HT1080 (cell line): Measurements from ENCODE around the gene SMPD3. TPM values are rescaled to one million over a fixed set of nuclear protein-coding genes. Genes with fewer than 3 reads are reported as not detected.

Source experiments
- DNase-seq: peaks from one replicate; pipeline ENCODE4 v3.0.0-alpha.2; 2015; ENCODE audit warnings: low read depth
- total RNA-seq: library from RNA; depleted of rRNA; stranded (reverse); fragments of >200 nt; shearing (Covaris generic); gene quantifications from 2 replicates; pipeline ENCODE4 v1.2.3, GENCODE V29; 2014

Gene SMPD3
- total RNA-seq, 1 experiment from 2014 or later = 0.31 TPM

DNA sequence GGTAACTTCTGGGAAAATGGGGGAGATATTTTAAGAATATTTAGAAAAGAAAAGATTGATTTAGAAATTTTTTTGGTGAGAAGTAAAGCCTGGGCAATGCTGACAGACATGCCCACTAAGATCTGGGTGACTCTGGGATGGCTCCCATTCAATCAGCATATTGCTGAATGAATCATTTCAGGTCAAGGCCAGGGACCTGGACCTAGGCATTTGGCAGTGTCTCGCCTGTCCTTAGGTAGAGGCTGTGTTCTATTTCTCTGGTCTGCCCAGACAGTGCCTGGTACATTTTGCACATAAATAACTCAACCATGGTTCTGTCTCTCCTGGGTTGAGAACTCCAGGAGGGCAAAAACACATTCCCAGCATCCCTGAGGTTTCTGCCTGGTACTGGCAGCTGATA, 39.9 kb downstream of the SMPD3 start:
- no peak for DNase-seq

DNA sequence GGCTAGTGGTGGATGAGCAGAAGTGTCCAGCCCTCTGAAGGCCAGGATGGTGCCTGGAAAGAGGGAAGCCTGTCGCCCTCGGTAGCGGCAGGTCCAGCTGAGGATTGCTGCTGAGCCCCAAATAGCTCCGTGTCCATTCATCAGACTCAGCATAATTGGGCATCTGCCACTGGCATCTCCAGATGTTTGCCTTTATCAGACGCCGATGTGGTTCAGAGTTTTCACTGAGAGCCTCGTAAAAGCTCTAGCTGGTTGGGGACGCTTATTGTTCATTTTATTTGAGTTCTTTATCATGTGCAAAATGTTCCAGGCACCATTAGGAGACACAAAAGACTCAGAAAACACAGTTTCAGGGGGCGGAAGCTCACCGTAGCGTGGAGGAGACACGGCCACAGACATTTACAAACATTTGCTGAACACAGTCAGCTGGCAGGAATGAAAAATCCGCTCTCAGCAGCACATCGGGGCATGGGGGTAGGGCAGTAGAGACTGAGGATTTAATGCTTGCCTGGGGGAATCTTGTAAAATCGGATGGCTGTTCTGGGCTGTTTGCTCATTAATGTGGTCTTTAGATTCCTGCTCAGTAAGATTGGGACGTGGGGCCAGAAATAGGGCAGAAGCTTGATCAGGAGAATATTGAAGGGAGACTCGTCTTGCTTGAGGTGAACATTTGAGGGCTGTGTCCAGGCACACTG, 41.7 kb downstream of the SMPD3 start:
- DNase-seq = no peak

DNA sequence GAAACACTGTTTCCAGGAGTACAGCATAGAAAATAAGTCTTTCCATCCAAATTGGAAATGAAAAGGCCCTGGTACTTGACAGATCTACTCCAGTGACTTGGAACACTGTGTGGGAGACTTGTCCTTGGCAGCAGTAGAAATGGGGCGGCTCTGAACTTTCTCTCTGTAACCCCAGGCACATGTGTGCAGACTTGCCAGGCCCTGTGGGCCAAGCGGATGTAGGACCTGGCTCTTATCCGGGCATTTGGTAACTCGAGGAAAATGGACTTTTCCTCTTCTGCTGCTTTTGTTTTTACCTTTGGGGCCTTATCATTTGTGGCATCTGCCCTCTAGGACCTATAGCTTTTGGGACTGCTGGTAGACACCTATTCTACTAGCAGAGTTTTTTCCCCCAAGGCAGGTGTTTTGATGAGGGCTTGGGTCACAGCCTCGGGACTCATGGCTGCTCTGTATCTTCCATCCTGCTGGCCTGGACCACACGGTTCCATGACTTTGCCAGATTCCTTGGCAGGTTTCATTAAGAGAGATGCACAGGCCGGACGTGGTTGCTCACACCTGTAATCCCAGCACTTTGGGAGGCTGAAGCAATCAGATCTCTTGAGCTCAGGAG, 43.5 kb downstream of the SMPD3 start:
- no peak for DNase-seq

DNA sequence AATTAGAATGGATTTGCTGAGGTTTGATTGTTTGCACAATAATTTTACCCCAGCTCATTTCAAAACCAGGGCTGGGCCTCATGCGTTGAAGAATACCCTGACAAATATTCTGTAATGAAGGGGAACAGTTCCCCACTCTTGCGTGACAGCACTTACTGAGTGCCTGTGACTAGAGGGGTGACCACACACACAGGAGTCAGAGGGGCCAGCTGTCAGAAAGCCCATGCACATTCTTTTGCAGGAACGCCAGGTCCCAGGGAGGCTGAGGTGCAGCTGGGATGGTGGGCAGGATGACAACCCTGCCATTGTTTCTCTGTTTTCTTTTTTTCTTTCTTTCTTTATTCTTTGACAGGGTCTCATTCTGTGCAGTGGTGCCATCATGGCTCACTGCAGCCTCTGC, 44.6 kb downstream of the SMPD3 start:
- DNase-seq = no peak

DNA sequence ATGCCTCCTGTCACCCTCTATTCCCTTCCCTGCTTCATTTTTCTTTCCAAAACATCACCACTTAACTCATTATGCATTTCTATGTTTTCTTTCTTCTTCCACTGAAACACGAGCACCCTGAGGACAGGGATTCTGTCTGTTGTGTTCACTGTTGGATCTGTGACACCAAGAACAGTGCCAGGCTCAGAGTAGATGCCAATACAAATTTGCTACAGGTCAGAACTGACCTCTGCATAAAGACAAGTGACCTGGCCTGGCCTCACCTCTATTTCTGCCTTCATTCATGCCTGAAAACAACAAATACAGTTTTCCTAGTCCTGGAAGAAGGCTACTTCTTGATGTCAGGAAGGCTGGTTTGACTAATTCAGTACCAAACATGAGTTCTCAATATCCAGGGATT, 45.1 kb downstream of the SMPD3 start:
- no peak for DNase-seq

DNA sequence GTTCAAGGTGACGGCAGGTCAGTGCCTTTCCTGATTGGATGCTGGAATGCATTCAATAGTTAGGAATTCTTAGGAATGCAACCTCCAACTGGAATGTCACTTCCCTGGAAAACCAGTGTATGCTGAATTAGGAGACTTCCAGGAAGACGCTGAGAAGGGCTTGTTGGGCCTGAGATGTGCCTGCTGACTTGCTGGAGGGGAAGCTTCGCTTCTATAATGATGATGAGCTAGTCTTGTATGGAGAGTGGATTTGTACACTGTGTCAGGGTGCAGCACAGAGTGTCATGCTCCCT, 45.6 kb downstream of the SMPD3 start:
- no peak for DNase-seq

DNA sequence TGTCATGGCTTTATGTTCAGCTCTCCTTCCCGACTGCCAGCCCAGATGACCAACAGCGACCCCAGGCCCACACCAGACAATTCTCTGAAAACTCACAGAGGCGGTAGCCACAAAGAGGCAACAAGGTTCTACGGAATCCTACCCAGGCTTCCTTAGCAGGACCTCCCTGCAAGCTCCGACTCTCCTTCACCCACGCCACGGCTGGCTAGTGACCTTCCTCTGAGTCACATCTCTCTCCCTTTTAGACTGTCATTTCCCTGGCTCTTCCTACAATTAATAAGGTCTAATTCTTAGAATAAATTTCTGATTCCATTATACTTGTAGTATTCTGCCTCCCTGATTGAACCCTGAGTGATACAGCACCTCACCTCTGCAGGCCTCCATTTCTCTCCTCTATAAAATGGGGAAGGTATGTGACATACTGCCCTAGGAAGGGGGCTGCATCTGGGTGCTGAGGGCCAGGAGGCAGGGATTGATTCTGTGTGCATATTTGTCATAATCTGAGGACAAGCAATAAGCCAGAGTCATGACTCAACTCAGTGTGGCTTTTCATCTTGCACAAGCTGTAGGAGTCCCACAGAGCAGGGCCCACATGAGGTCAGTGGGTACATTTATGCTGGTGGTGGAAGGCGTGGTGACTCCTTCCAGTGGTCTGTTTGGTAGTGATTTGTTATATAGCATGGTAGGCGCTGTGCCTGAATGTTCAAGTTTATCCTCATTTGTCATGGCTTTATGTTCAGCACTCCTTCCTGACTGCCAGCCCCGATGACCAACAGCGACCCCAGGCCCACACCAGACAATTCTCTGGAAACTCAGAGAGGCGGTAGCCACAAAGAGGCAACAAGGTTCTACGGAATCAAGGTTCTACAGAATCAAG, 46.2 kb downstream of the SMPD3 start:
- peak; percentile 51 for DNase-seq

DNA sequence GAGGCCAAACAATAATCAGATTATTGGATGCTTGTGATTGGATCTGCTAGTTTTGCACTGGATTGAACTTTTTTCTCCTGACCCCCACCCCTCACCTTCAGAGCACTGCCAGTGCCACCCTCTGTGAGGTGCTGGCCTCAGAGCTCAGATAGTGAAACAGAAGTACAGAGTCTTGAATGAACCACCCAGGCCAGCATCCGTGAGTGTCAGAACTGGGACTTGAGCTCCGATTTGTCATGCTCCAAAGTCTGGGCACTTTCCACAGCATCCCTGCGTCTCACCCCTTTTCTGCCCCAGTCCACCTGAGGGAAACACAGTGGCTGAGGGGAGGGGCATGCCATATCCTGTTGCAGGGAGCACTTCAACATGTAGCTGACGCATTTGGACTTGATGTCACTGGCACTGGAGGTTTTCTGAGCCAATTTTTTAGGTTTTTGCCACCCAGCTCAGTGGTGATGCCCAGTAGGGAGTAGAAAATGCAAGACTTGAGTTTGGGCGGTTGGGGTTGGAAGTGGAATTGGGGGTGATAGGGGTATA, 47.3 kb downstream of the SMPD3 start:
- DNase-seq = no peak

DNA sequence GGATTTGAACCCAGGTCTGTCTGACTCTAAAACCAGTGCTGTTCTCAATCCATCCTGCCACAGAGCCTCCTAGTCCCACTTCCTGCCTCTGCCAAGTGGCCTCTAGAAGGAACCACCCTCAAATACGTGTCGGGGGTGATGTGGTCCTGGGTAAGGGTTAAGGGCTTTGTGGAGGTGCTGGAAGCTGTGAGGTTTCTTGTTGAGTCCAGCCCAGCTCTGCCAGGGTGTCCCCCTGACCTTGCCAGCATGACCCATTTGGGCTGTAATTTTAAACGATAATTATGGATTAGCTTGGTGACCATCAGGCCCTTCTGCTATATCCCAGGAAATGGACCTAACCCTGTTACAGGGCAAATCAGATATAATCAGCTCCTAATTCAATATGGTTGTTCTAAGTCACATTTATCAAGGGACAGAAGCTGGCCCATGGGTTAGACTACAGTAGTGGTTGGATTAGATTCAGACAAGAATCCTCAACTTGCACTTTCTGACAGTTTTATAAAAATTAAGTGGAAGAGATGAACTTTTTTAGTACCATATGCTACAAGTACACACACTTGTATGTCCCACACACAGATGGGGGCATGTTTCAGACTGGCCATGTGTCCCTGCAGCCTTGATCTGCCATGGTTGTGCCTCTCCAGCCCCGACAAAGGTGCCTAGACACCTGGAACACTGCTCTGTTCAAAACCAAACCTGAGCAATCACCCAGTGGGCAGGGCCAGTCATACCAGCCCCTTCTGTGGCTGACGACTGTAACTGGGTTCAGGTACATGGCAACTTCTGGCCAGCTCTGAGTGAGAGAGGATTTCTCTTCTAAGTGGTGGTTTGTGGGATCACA, 48.0 kb downstream of the SMPD3 start:
- DNase-seq = no peak

DNA sequence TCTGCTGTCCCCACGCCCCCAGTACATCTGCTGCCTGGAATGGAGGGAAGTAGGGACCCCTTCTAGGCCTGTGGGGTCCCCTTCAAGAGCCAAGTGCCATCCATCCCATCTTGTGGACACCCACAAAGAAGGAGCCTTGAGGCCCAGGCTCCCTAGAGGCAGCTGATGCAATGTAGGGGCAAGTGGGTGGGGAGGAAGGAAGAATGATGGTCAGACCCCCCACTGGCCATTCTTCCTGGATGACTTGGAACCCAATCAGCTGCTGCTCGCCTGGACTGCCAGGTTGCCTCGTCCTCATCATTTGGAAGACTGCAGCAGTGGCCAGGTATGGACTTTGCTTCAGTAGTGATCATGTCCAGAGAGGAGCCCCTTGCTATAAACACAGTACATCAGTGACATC, 48.9 kb downstream of the SMPD3 start:
- DNase-seq = peak; percentile 10

DNA sequence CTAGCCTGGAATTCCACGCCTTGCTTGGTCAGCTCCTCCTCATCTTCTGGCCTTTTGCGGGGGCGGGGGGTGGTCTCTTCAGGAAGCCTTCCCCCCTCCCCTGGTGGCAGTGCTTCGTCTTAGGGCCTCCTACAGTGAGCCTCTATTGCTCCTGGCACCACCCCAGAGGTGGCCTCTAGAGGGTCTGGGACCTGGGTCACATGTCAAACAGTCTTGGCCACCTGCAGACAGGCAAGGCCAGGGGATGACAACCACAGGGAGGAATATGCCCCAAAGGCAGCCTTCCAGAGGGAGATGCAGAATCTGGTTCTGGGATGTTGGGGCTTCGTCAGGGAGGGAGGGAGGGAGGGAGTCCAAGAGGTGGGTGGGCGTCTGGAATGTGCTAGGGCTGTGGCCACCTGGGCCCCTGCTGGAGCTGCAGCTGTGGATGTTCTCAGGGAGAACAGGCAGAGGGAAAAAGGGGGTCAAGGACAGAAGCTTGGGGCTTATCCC, 50.6 kb downstream of the SMPD3 start:
- DNase-seq = no peak

DNA sequence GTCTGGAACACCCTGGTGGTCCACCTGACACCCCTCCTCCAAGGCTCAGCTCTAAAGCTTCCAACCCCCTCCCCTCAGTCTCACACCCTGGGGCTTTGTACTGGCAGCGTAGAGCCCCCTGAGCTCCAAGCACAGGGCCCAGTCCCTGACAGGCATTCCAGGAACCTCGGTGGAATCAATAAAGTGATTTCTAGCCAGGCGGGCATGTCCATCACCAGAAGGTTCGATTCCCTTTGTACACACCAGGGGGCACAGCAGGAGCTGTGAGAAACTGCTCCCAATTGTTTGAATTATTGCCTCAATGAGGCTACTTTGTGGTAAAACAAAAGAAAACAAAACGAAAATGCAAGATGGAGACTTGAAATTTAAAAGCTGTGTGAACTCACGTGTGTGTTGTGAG, 51.8 kb downstream of the SMPD3 start:
- no peak for DNase-seq

DNA sequence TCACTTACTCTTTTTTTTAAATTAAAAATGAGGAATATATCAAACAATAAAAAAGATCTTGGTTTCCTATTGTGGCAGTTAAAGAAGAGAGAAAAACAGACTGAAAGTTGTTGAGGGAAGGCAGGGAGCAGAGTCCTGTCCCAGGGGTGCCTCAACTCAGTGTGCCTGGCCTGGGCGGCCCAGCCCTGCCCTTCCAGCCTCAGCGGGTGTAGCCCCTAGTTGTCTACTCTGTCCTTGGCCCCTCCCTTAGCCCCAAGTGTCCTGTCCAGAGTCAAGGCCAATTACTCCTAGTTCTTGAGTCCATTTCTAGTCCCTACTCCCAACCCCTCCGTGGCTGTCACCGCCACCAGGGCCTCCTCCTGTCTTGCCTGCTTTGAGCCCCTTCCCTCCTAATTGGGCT, 52.5 kb downstream of the SMPD3 start:
- DNase-seq = no peak

DNA sequence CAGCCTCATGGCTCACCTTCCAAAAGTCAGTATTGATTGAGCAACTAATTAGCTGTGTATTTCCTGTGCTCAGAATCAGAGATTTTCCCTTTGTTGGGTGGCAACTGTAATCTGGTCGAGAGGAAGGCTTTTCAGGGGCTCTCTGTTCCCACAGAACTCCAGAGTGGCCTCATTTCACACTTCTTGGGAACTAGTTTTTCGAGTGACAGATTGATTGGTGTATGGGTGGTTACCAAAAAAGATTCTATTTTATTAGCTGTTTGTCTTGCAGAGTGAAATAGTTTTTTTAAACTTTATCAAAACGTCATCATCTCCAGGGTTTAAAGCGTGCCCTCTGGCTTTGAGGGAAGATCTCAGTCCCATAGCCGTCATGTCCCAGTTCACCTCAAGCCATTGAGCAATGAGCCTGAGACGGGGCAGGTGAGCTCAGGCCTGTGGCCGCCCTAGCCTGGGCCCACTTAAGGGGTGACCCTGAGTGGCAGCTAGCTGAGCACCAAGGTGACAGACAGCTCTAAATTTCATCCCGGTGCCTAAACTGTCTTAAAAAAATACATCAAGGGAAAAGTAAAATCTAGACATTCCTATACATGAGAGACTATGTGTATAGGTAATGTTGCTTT, 53.0 kb downstream of the SMPD3 start:
- no peak for DNase-seq

DNA sequence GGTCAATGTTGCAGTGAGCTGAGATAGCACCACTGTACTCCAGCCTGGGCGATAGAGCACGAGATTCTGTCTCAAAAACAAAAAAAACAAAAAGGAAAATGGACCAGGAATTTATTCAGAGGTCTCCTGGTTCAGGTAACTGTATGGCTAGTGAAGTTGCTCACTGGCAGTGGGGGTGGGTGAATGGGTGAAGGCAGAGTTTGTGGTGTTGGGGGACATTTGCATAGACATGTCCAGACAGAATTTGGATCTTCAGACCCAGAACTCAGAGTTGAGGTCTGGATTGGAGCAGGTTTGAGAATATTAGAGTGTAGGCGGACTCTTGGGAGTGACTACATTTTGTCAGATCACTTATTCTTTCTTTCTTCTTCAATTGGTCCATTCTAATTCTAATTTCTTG, 55.0 kb downstream of the SMPD3 start:
- no peak for DNase-seq

DNA sequence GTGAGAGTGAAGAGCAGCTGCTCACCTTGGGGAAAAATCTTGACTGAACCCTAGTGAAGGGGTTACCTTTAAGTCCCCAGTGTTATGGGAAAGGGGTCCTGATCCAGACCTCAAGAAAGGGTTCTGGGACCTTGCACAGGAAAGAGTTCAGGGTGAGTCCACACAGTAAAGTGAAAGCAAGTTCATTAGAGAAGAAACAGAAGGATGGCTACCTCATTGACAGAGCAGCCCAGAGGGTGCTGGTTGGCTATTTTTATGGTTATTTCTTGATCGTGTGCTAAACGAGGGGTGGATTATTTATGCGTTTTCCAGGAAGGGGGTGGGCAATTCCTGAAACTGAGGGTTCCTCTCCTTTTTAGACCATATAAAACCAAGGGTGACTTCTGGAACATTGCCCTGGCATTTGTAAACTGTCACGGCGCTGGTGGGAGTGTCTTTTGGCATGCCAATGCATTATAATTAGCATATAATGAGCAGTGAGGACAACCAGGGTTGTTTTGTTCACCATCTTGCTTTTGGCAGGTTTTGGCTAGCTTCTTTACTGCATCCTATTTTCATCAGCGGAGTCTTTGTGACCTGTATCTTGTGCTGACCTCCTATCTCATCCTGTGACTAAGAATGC, 58.4 kb downstream of the SMPD3 start:
- DNase-seq = no peak

DNA sequence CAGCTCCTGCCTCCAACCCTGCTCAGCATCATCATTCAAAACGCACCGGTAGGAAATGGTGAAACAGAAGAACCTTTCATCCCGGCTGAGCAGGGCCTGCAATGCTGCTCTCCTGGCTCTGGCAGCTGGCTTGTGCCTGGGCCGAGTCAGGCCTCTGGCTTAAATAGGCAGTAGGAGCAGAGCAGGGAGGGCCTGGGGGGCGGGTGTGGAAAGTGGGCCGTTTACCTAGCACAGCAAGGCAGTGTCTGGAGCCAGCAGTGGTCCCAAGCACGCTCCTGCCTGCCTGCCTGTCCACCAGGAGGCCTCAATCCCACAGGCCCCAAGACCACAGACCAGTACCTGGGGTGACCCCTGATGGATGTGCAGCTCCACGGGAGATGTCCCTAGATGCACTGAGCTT, 59.3 kb downstream of the SMPD3 start:
- no peak for DNase-seq

DNA sequence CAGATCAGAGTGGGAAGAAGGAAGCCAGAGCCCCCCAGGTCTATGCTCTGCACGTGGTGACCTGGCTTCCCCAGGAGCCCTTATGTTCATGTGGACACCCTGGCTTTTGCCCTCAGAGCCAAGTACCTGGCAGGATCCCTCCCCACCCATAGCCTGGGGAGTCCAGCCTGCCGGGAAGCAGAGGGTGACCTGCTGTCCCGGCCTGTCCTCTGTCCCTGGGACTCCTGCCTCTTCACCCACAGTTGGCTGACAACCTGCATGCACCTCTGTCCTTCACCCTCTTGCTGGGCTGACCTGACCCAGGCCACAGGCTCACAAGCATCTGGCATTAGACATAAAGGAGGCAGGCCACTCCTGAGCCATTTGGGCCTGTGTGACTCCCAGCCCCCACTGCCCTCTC, 60.2 kb downstream of the SMPD3 start:
- no peak for DNase-seq

DNA sequence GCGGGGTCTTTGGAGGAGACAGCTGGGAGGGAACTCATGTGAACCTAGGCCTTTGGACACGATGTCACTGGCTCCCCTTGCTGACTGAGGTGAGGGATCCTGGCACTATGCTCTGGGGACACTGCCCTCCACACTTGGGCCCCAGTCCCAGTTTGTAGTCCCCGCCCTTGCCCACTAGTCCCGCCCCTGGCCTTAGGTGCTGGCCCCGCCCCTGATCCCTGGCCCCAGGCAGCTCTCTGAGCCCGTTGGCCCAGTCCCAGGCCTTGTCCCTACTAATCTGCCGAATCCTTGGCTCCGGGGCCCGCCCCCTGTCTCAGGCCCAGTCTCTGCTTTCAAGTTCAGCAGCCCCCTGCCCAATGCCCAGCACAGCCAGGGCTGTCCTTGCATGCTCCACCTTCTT, 61.0 kb downstream of the SMPD3 start:
- DNase-seq = no peak

DNA sequence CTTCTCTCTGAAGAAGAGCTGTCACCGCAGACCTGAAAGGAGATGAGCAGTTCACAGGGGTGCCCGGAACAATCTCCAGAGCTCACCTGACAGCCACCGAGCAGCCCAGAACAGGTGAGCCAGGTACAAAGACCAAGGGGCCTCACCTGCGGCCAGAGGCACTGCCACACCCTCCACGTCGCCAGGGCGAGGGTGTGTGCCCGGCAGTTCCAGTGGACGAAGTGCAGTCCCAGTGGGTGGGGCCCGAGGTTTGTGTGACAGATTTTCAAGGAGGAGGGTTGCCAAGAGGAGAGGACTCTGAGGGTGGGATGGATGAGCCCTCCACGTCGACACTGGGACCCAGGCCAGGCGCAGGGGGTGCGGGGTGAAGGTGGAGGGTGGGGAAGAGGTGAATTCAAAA, 61.7 kb downstream of the SMPD3 start:
- DNase-seq = no peak
